HG02943 (cell line): ENCODE data around the gene CLDN34.

Experiments used
- ATAC-seq: cut with Tn5 transposase; IDR thresholded peaks from one replicate; pipeline ENCODE4 v1.9.1; 2021; ENCODE audit warnings: mild to moderate bottlenecking, low read depth, moderate library complexity; ENCODE audit not compliant: unreplicated experiment

Gene CLDN34, protein sequence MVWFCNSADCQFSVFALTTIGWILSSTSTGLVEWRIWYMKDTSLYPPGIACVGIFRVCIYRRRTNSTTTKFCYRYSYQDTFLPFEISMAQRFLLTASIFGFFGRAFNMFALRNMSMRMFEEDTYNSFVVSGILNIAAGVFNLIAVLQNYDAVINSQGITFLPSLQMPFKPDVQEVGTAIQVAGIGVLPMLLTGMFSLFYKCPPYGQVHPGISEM

GRCh38 chrX:9966775-9967408, at the start of gene CLDN34:
Gene CLDN34, plus strand, starts transcription at chrX:9967358. Its CDS starts 0 bp downstream, at chrX:9967358.
- no peak for ATAC-seq

- no peak for ATAC-seq
Measured at GRCh38 chrX:9917861-9918260, 49.3 kb upstream of the CLDN34 start.

- ATAC-seq = no peak
Measured at GRCh38 chrX:9919632-9920172, 47.5 kb upstream of the CLDN34 start.

DNA sequence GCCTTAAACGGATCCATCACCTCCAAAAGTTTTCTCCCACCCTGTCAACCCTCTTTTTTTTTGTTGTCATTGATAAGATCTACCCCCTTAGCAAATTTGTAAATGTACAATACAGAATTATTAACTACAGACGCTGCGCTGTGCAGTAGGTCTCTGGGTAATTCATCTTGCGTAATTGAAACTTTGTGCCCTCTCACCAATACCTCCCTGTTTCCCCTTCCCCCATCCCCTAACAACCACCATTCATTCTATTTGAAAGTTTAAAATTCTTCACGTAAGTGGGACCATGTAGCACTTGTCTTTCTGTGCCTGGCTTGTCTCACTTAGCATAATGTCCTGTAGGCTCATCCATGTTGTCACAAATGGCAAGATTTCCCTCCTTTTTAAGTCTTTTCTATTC, 45.8 kb upstream of the CLDN34 start:
- ATAC-seq = no peak

- ATAC-seq = no peak
Measured at GRCh38 chrX:9923357-9923756, 43.8 kb upstream of the CLDN34 start.

GRCh38 chrX:9926002-9926401, 41.2 kb upstream of the CLDN34 start:
- no peak for ATAC-seq

DNA sequence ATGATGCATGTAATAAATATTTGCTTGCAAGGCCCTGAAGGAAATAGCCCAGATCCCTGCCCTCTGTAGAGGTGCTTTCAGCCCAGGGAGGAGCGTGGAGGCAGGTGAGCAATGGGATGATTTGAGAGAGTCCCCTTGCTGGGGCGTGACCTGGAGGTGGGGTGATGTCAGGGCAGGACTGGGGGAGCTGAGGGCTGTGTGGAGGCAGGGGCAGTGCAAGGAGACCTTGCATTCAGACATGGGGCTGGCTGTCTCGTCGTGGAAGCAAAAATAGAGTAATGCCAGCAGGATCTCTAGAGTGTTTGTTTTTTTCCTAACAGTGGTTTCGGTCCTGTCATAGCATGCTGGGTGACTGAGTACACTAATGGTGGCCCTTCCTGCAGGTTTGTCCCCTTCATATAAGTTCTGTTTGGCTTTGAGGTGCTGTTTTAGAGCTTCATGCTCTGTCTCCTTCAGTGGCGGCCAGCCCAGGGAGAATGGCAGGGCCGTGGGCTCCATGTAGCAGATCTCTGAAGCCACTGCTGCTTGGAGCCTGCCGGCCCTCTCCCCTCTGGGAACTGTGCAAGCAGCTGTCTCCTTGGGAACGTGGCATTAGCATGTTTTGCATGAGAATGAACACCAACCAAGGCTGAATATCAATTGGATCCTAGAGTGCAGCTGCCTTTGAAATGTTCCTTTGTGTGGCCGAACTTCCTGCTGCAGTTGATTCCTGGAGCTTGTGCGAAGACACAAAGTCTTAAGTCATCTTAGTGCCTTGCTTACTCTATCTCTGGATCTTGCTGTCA, 39.3 kb upstream of the CLDN34 start:
- ATAC-seq = no peak

GRCh38 chrX:9935436-9935835, 31.7 kb upstream of the CLDN34 start:
- no peak for ATAC-seq

GRCh38 chrX:9937761-9938160, 29.4 kb upstream of the CLDN34 start:
- no peak for ATAC-seq

DNA sequence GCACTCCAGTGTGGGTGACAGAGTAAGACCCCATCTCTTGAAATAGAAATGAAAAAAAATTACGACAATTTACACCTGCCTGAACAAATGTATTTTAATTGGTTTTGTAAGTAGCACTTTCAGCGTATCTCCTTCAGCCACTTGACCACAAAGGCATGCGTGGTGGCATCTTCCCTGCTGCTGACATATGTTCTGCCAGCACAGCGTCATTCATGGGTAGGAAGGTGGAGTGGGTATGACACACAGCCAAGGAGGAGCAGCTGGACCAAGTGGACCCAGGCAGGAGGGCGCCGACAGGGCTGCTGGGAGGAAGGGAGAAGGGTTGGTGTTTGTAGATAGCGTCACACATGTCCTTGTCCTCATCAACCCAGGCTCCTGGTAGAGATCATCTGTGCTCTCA, 28.6 kb upstream of the CLDN34 start:
- no peak for ATAC-seq

GRCh38 chrX:9940421-9940820, 26.7 kb upstream of the CLDN34 start:
- no peak for ATAC-seq

GRCh38 chrX:9942086-9942485, 25.1 kb upstream of the CLDN34 start:
- peak; percentile 81 for ATAC-seq

- ATAC-seq = no peak
Measured at GRCh38 chrX:9943420-9943819, 23.7 kb upstream of the CLDN34 start.

GRCh38 chrX:9947131-9947794, 19.9 kb upstream of the CLDN34 start:
- no peak for ATAC-seq

GRCh38 chrX:9948406-9948805, 18.8 kb upstream of the CLDN34 start:
- ATAC-seq = no peak

DNA sequence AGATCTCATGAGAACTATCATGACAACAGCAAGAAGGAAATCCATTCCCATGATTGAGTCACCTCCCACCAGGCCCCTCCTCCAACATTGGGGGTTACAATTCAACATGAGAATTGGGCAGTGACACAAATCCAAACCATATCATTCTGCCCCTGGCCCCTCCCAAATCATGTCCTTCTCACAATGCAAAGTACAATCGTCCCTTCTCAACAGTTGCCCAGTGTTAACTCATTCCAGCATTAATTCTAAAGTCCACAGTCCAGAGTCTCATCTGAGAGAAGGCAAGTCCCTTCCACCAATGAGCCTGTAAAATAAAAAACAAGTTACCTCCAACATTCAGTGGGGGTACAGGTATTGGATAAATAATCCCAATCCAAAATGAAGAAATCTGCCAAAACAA, 14.9 kb upstream of the CLDN34 start:
- no peak for ATAC-seq

DNA sequence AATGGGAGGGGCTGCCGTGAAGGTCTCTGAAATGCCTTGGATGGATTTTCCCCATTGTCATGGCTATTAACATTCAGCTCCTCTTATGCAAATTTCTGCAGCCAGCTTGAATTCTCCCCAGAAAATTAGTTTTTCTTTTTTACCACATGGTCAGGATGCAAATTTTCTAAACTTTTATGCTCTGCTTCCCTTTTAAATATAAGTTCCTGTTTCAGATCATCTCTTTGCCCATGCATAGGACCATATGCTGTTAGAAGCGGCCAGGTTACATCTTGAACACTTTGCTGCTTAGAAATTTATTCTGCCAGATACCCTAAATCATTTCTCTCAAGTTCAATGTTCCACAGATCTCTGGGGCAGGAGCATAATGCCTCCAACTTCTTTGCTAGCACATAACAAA, 13.8 kb upstream of the CLDN34 start:
- no peak for ATAC-seq

DNA sequence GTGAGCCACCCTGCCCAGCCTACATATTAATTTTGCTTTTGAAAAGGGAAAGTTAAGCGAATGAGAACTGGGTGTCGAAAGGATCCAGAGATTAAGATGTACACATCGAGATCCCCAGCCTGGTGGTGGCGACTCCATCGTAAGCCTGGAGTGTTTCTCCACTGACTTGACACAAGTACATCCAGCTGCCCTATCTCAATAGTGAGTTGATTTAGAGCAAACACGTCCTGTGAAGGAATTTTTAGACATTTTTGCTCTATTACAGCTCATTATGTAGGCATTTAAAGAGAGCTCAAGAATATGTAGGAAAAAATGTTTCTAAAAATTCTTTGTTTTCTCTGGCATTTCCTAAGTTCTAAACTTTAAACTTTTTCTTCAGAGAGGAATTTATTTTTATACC, 11.7 kb upstream of the CLDN34 start:
- no peak for ATAC-seq

- ATAC-seq = no peak
Measured at GRCh38 chrX:9957743-9958142, 9.4 kb upstream of the CLDN34 start.

GRCh38 chrX:9958183-9958582, 9.0 kb upstream of the CLDN34 start:
- ATAC-seq = no peak

GRCh38 chrX:9961750-9962149, 5.4 kb upstream of the CLDN34 start:
- ATAC-seq = no peak
